Right lung (tissue), 5 donors: Measurements from ENCODE around the gene PNN. TPM values are rescaled to one million over a fixed set of nuclear protein-coding genes. Genes with fewer than 3 reads are reported as not detected.
"Not testable (repeated sequence)": the region's sequence is repeated elsewhere in the genome, so short reads cannot be mapped to it uniquely, and the experiment has no call there.

Experiments
- DNase-seq, 2 donors: peaks; one replicate each; pipeline ENCODE4 v3.0.0-alpha.2; 2013
- polyA plus RNA-seq, 5 donors: library from polyadenylated mRNA; unstranded; fragments of 120-200 nt; gene quantifications; one replicate each; pipeline versions ENCODE4 v1.2.1 to v1.2.3, GENCODE V29; 2013; ENCODE audit warnings: inconsistent platforms in 1 of 5, low replicate concordance in 1 of 5; ENCODE audit not compliant: insufficient read length in 5 of 5, insufficient read depth in 1 of 5

PNN gene
- polyA plus RNA-seq, 5 donors = 133 to 219 (median 198) TPM

- no peak for DNase-seq
These were observed 1.5 kb downstream of the PNN start for GRCh38 chr14:39176263-39177167.

GRCh38 chr14:39177168-39177545 is 2.1 kb downstream of the PNN start:
- no peak for DNase-seq

- no peak for DNase-seq
These were observed 4.0 kb downstream of the PNN start for GRCh38 chr14:39179042-39179441.

GRCh38 chr14:39180553-39180952 is 5.5 kb downstream of the PNN start:
- DNase-seq = no peak

GRCh38 chr14:39181026-39181692 is 6.1 kb downstream of the PNN start:
- DNase-seq = no peak

- no peak for DNase-seq
These were observed 6.6 kb downstream of the PNN start for GRCh38 chr14:39181693-39182047.

GRCh38 chr14:39182770-39183684 is 8.0 kb downstream of the PNN start:
- no peak for DNase-seq

GRCh38 chr14:39183685-39184003 is 8.6 kb downstream of the PNN start:
- not testable (repeated sequence) for DNase-seq

- no peak for DNase-seq
These were observed 9.7 kb downstream of the PNN start for GRCh38 chr14:39184628-39185255.

GRCh38 chr14:39185256-39186049 is 10.4 kb downstream of the PNN start:
- DNase-seq = no peak

GRCh38 chr14:39186941-39187525 is 12.0 kb downstream of the PNN start:
- no peak for DNase-seq

GRCh38 chr14:39203659-39204606 is 28.9 kb downstream of the PNN start:
- no peak for DNase-seq

- DNase-seq = not testable (repeated sequence)
These were observed 32.4 kb downstream of the PNN start for GRCh38 chr14:39207430-39207829.

- DNase-seq = no peak
These were observed 36.2 kb downstream of the PNN start for GRCh38 chr14:39211109-39211741.

- no peak for DNase-seq
These were observed 37.0 kb downstream of the PNN start for GRCh38 chr14:39212034-39212433.

GRCh38 chr14:39212693-39213092 is 37.6 kb downstream of the PNN start:
- DNase-seq = no peak

- no peak for DNase-seq
These were observed 42.3 kb downstream of the PNN start for GRCh38 chr14:39217214-39217879.

GRCh38 chr14:39218171-39218769 is 43.2 kb downstream of the PNN start:
- no peak for DNase-seq
